H1 (cell line): ENCODE measurements around the gene CAPN6.

Experiments used
- ATF3 ChIP-seq: IDR thresholded peaks from 2 replicates; pipeline ENCODE4 v1.6.1; 2011; ENCODE audit warnings: low read depth, mild to moderate bottlenecking, low read length; ENCODE audit not compliant: insufficient read depth
- BRCA1 ChIP-seq: IDR thresholded peaks from 2 replicates; pipeline ENCODE4 v1.6.1; 2012; ENCODE audit warnings: low read depth, low read length, improper control_type of control experiment
- CBX8 ChIP-seq: fragments of 300-800, 300-1000 bp; sonication (generic); IDR thresholded peaks from 2 replicates; pipeline ENCODE4 v1.7.1; 2016; ENCODE audit warnings: low read depth, low read length, borderline replicate concordance
- POLR2A ChIP-seq, 2 experiments: IDR thresholded peaks; 1 replicate in 1 of 2; 2 replicates in 1 of 2; pipeline ENCODE4 v1.6.1; 2011; ENCODE audit warnings: low read depth in 2 of 2, low read length in 2 of 2, mild to moderate bottlenecking in 2 of 2; ENCODE audit errors: control extremely low read depth in 1 of 2
- YY1 ChIP-seq: IDR thresholded peaks from 2 replicates; pipeline ENCODE4 v1.6.1; 2011; ENCODE audit warnings: low read depth, mild to moderate bottlenecking, low read length
- TF ChIP-seq, protein P1 (sequence below), 3 experiments: IDR thresholded peaks; 1 replicate in 2 of 3; 2 replicates in 1 of 3; pipeline versions ENCODE4 v1.5.1 to v1.6.1; 2011; ENCODE audit warnings: low read length in 3 of 3, mild to moderate bottlenecking in 3 of 3, inconsistent platforms in 2 of 3, low read depth in 1 of 3, moderate library complexity in 1 of 3; ENCODE audit not compliant: insufficient read depth in 1 of 3; ENCODE audit errors: control extremely low read depth in 1 of 3

GRCh38 chrX:111308039-111308438 lies 37.8 kb upstream of the CAPN6 start:
- TF ChIP-seq BRCA1 (no peak), ATF3 (no peak), CBX8 (no peak), YY1 (no peak), POLR2A (IDR thresholded peaks at IDR 0.05; ENCODE audit: control extremely low read depth in 1 of 2, low read depth in 2 of 2, low read length in 2 of 2) (no peak)
- TF ChIP-seq, protein P1, sequence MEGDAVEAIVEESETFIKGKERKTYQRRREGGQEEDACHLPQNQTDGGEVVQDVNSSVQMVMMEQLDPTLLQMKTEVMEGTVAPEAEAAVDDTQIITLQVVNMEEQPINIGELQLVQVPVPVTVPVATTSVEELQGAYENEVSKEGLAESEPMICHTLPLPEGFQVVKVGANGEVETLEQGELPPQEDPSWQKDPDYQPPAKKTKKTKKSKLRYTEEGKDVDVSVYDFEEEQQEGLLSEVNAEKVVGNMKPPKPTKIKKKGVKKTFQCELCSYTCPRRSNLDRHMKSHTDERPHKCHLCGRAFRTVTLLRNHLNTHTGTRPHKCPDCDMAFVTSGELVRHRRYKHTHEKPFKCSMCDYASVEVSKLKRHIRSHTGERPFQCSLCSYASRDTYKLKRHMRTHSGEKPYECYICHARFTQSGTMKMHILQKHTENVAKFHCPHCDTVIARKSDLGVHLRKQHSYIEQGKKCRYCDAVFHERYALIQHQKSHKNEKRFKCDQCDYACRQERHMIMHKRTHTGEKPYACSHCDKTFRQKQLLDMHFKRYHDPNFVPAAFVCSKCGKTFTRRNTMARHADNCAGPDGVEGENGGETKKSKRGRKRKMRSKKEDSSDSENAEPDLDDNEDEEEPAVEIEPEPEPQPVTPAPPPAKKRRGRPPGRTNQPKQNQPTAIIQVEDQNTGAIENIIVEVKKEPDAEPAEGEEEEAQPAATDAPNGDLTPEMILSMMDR (IDR thresholded peaks at IDR 0.05; ENCODE audit: control extremely low read depth in 1 of 3, insufficient read depth in 1 of 3, low read depth in 1 of 3, low read length in 3 of 3): no peak
